HepG2 (cell line): Measurements from ENCODE around the gene ACSF3. TPM values are rescaled to one million over a fixed set of nuclear protein-coding genes. Genes with fewer than 3 reads are reported as not detected.

Source experiments
- ATAC-seq: fragments of 200-7000 bp; cut with Tn5 transposase; 3 replicates; pipeline ENCODE4 v1.9.1; 2020; ENCODE audit warnings: mild to moderate bottlenecking, moderate library complexity
- BruUV-seq: library from RNA; stranded (reverse); fragments of 400-500 nt; replicated peaks from 2 replicates; lab custom pipeline; 2021; lab: Mats Ljungman, UMichigan
- CTCF ChIA-PET: fragments of 300-600 bp; formaldehyde crosslinking; extraction: SDS; loops from one replicate; lab custom pipeline; 2021; ENCODE audit warnings: low total read pairs, inconsistent platforms, low intra/inter-chr PET ratio; lab: Yijun Ruan, JAX
- POLR2A ChIA-PET: fragments of 350-600 bp; sonication (Branson Sonifier 250); formaldehyde crosslinking; loops from one replicate; lab custom pipeline; 2020; ENCODE audit warnings: antibody characterized with exemption, inconsistent platforms; lab: Yijun Ruan, JAX
- DNase-seq: peaks from one replicate; pipeline ENCODE4 v3.0.0-alpha.2; 2015; ENCODE audit warnings: low spot score
- FAIRE-seq: peaks from 3 replicates; lab custom pipeline; 2011; peaks lifted over from hg19 to GRCh38; lab: Jason Lieb, UNC
- H2AFZ ChIP-seq: one replicate; pipeline ENCODE4 v1.6.1; 2011; ENCODE audit warnings: low read length, inconsistent platforms
- H3K27ac ChIP-seq: fragments of 300-600 bp; 3 replicates; pipeline ENCODE4 v1.8.0; 2011; ENCODE audit warnings: mixed run types, mild to moderate bottlenecking, mixed read lengths, low read length, inconsistent platforms; ENCODE audit not compliant: insufficient read depth; ENCODE audit errors: extremely low read length
- H3K27me3 ChIP-seq, 2 experiments: fragments of 200-600 bp in 1 of 2; 2 replicates in 1 of 2; 3 replicates in 1 of 2; pipeline versions ENCODE4 v1.6.0 to v1.8.0; 2011; ENCODE audit warnings: low read length in 2 of 2, mild to moderate bottlenecking in 2 of 2, moderate library complexity in 2 of 2, inconsistent platforms in 1 of 2; ENCODE audit not compliant: insufficient read depth in 2 of 2, control insufficient read depth in 1 of 2
- H3K36me3 ChIP-seq, 2 experiments: fragments of 200-600 bp in 1 of 2; replicated peaks in 1 of 2; 2 replicates in 1 of 2; 3 replicates in 1 of 2; pipeline versions ENCODE4 v1.5.1 to v1.8.0; 2011; ENCODE audit warnings: low read length in 2 of 2, inconsistent platforms in 1 of 2; ENCODE audit not compliant: insufficient read depth in 2 of 2, control insufficient read depth in 1 of 2
- H3K4me1 ChIP-seq: 2 replicates; pipeline ENCODE4 v1.5.1; 2012; ENCODE audit warnings: low read length, inconsistent platforms; ENCODE audit not compliant: insufficient read depth
- H3K4me2 ChIP-seq: 2 replicates; pipeline ENCODE4 v1.6.0; 2011; ENCODE audit warnings: low read depth, low read length, inconsistent platforms
- H3K4me3 ChIP-seq, 3 experiments: fragments of 200-600 bp in 1 of 3; sonication (generic), shearing (Covaris generic) in 1 of 3; replicated peaks in 1 of 3; 2 replicates each; pipeline ENCODE4 v1.5.1; 2011 to 2016; ENCODE audit warnings: low read length in 3 of 3, inconsistent platforms in 2 of 3, low read depth in 2 of 3, mild to moderate bottlenecking in 2 of 3, control low read depth in 1 of 3, mixed read lengths in 1 of 3; ENCODE audit not compliant: insufficient read depth in 1 of 3
- H3K79me2 ChIP-seq: one replicate; pipeline ENCODE4 v1.6.1; 2011; ENCODE audit warnings: low read length, inconsistent platforms; ENCODE audit not compliant: insufficient read depth
- H3K9ac ChIP-seq: 2 replicates; pipeline ENCODE4 v1.6.0; 2011; ENCODE audit warnings: mild to moderate bottlenecking, low read depth, low read length, inconsistent platforms; ENCODE audit not compliant: insufficient read depth
- H3K9me3 ChIP-seq: 2 replicates; pipeline ENCODE4 v1.5.1; 2012; ENCODE audit warnings: mild to moderate bottlenecking, low read length
- H4K20me1 ChIP-seq: 2 replicates; pipeline ENCODE4 v1.6.0; 2011; ENCODE audit warnings: inconsistent platforms, mild to moderate bottlenecking, low read length, moderate library complexity; ENCODE audit not compliant: insufficient read depth
- CREM ChIP-seq, 2 experiments: sonication (generic) in 1 of 2; formaldehyde crosslinking in 1 of 2; IDR thresholded peaks; 2 replicates each; pipeline versions ENCODE4 v1.4.0 to v1.6.1; 2016 to 2020; ENCODE audit warnings: antibody characterized with exemption in 1 of 2, mild to moderate bottlenecking in 1 of 2, missing genetic modification reagents in 1 of 2
- FOXA1 ChIP-seq, 2 experiments: fragments of 450-650 bp in 1 of 2; sonication (generic) in 1 of 2; formaldehyde crosslinking in 1 of 2; IDR thresholded peaks; 2 replicates each; pipeline versions ENCODE4 v1.4.0 to v1.6.1; 2016 to 2020; ENCODE audit warnings: missing genetic modification reagents in 1 of 2
- HNRNPLL ChIP-seq: fragments of 200-400 bp; formaldehyde crosslinking; IDR thresholded peaks from 2 replicates; pipeline ENCODE4 v1.6.1; 2017; ENCODE audit warnings: mild to moderate bottlenecking, low read depth, low read length; ENCODE audit not compliant: poor library complexity, severe bottlenecking
- ZBTB3 ChIP-seq: sonication (generic); formaldehyde crosslinking; IDR thresholded peaks from 2 replicates; pipeline ENCODE4 v1.4.0; 2020; ENCODE audit warnings: low read depth, mild to moderate bottlenecking, moderate library complexity, missing genetic modification reagents, borderline replicate concordance
- ZC3H4 ChIP-seq: sonication (generic); formaldehyde crosslinking; IDR thresholded peaks from 2 replicates; pipeline ENCODE4 v1.4.0; 2020; ENCODE audit warnings: missing genetic modification reagents, borderline replicate concordance
- WGBS: methylation state at CpG from one replicate; pipeline ENCODE4 v1.1.6; 2017; ENCODE audit warnings: low lambda C conversion rate; 5-methylcytosine and 5-hydroxymethylcytosine counted together
- in situ Hi-C: cut with HindIII; loops from 2 replicates; pipeline ENCODE4 v1.10.0; 2017; ENCODE audit warnings: low pct_unique_long_range_greater_than_20kb; ENCODE audit not compliant: extremely low pct_ligation_motif_present
- intact Hi-C: fragments of 100-400 bp; cut with micrococcal nuclease; formaldehyde crosslinking; loops from one replicate; pipeline ENCODE4 v1.10.0; 2022; ENCODE audit not compliant: unreplicated experiment
- polyA plus RNA-seq, 8 experiments: library from polyadenylated mRNA; depleted of rRNA in 3 of 8; stranded (reverse) in 7 of 8; unstranded in 1 of 8; fragments of >200 nt; fragmentation: Illumina TruSeq in 4 of 8; extraction: Trizol in 4 of 8; gene quantifications; 2 replicates each; pipeline versions ENCODE4 v1.2.1 to v1.2.3, GENCODE V29; 2011 to 2016; ENCODE audit warnings: low read depth in 4 of 8, missing spikeins in 1 of 8, mixed read lengths in 1 of 8; ENCODE audit not compliant: insufficient read depth in 1 of 8
- total RNA-seq, 5 experiments: library from RNA; depleted of rRNA; stranded (reverse); fragments of >200 nt; fragmentation: Illumina TruSeq; extraction: Trizol; gene quantifications; 2 replicates each; pipeline ENCODE4 v1.2.3, GENCODE V29; 2016; ENCODE audit warnings: low read depth in 1 of 5
- TF ChIP-seq, protein P1 (sequence below): sonication (generic); formaldehyde crosslinking; IDR thresholded peaks from 2 replicates; pipeline ENCODE4 v1.5.1; 2020; ENCODE audit warnings: missing genetic modification reagents, mild to moderate bottlenecking, borderline replicate concordance

ACSF3 gene
- total and polyA plus RNA-seq, 2 of the 13 experiments (the other 11 are each of a cell fraction or from before 2014, with no cell fraction given), result 14.9 to 30.6 TPM

DNA sequence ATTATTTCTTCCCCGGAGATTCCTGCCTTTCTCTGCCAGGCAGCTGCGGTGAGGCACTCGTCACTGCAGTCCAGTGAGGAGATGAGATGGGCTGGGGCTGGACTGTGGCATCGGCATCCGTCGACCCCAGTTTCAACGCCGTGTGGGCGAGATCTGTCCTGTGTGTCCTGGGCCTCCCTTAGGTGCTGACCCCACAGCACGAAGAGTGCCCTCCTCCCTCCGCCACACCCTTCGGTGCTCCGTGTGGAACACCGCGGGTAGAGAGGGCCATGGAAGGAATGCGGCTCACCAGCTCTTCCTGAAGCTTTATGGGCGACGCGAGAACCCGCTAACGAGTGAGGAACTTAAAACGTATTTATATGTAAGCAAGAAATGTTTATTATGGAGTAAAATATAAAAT, 17.6 kb downstream of the ACSF3 start:
- Histone ChIP-seq H3K27ac (no peak overlapping the region), H3K27me3 (no peaks in the 10 kb centered on the region), H4K20me1 (no peaks in the 10 kb centered on the region), H3K4me3 (no peak overlapping the region), H3K4me1 (no peaks in the 10 kb centered on the region), H3K9ac (no peak overlapping the region), H3K4me2 (no peak overlapping the region), H2AFZ (no peak overlapping the region), H3K79me2 (no peaks in the 10 kb centered on the region), H3K36me3 (peaks cover 35 to 77% of the 10 kb centered on the region in 2 experiments), H3K9me3 (no peaks in the 10 kb centered on the region)
- ATAC-seq (no peak), DNase-seq (no peak), FAIRE-seq (no peak)
- intact Hi-C loops, result no loop called here
- POLR2A ChIA-PET, result no interaction called here
- WGBS, result 97% methylated on average over 22 of the region's 22 CpGs
- CTCF ChIA-PET, result no interaction called here
- in situ Hi-C loops, result no loop called here
- BruUV-seq, result no TSS peak
- TF ChIP-seq FOXA1 (IDR thresholded peaks at IDR 0.05), result no peak
- no peak for TF ChIP-seq FOXA1 (CRISPR knock-in tag; IDR thresholded peaks at IDR 0.05)
- no peak for TF ChIP-seq ZC3H4
- no peak for TF ChIP-seq CREM (IDR thresholded peaks at IDR 0.05)
- TF ChIP-seq CREM (CRISPR knock-in tag; IDR thresholded peaks at IDR 0.05), result no peak
- no peak for TF ChIP-seq HNRNPLL
- TF ChIP-seq, protein P1, sequence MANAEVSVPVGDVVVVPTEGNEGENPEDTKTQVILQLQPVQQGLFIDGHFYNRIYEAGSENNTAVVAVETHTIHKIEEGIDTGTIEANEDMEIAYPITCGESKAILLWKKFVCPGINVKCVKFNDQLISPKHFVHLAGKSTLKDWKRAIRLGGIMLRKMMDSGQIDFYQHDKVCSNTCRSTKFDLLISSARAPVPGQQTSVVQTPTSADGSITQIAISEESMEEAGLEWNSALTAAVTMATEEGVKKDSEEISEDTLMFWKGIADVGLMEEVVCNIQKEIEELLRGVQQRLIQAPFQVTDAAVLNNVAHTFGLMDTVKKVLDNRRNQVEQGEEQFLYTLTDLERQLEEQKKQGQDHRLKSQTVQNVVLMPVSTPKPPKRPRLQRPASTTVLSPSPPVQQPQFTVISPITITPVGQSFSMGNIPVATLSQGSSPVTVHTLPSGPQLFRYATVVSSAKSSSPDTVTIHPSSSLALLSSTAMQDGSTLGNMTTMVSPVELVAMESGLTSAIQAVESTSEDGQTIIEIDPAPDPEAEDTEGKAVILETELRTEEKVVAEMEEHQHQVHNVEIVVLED (CRISPR knock-in tag), result no peak
- TF ChIP-seq ZBTB3, result no peak
- TF ChIP-seq, all 625 proteins: peak for 0
